Trophoblast cell (in vitro differentiated cells and primary cell): ENCODE results near the gene HEXA.

Experiments used
- DNase-seq, 2 donors: peaks; one replicate each; pipeline ENCODE4 v3.0.0-alpha.2; 2016
- H2AFZ ChIP-seq: 2 replicates; pipeline ENCODE4 v1.6.1; 2013; ENCODE audit warnings: low read length, moderate library complexity, mild to moderate bottlenecking; ENCODE audit not compliant: insufficient read depth, poor library complexity
- H2AK5ac ChIP-seq: 2 replicates; pipeline ENCODE4 v1.6.1; 2013; ENCODE audit warnings: mild to moderate bottlenecking, low read length
- H2BK120ac ChIP-seq: 2 replicates; pipeline ENCODE4 v1.6.1; 2013; ENCODE audit warnings: low read length, mild to moderate bottlenecking, moderate library complexity; ENCODE audit not compliant: insufficient read depth, poor library complexity
- H2BK12ac ChIP-seq: 2 replicates; pipeline ENCODE4 v1.6.1; 2013; ENCODE audit warnings: mild to moderate bottlenecking, low read length, moderate library complexity
- H2BK5ac ChIP-seq: 2 replicates; pipeline ENCODE4 v1.6.1; 2013; ENCODE audit warnings: low read length, low read depth, moderate library complexity, mild to moderate bottlenecking; ENCODE audit not compliant: poor library complexity
- H3K14ac ChIP-seq: 2 replicates; pipeline ENCODE4 v1.6.1; 2013; ENCODE audit warnings: mild to moderate bottlenecking, low read length
- H3K18ac ChIP-seq: 2 replicates; pipeline ENCODE4 v1.6.1; 2013; ENCODE audit warnings: mild to moderate bottlenecking, low read length
- H3K23ac ChIP-seq: 2 replicates; pipeline ENCODE4 v1.6.1; 2013; ENCODE audit warnings: low read length
- H3K27ac ChIP-seq: 2 replicates; pipeline ENCODE4 v1.5.1; 2013; ENCODE audit warnings: low read depth, mild to moderate bottlenecking, inconsistent platforms, low read length, moderate library complexity
- H3K27me3 ChIP-seq: 2 replicates; pipeline ENCODE4 v1.6.1; 2013; ENCODE audit warnings: inconsistent platforms, mild to moderate bottlenecking, low read length, moderate library complexity; ENCODE audit not compliant: insufficient read depth
- H3K36me3 ChIP-seq, 2 experiments: 1 replicate in 1 of 2; 2 replicates in 1 of 2; pipeline ENCODE4 v1.6.1; 2013; ENCODE audit warnings: low read length in 2 of 2, mild to moderate bottlenecking in 2 of 2, moderate library complexity in 1 of 2; ENCODE audit not compliant: insufficient read depth in 2 of 2, control insufficient read depth in 1 of 2
- H3K4ac ChIP-seq: 2 replicates; pipeline ENCODE4 v1.6.1; 2013; ENCODE audit warnings: low read depth, mild to moderate bottlenecking, low read length, moderate library complexity
- H3K4me1 ChIP-seq, 2 experiments: 1 replicate in 1 of 2; 2 replicates in 1 of 2; pipeline ENCODE4 v1.6.1; 2013; ENCODE audit warnings: low read length in 2 of 2, mild to moderate bottlenecking in 2 of 2, moderate library complexity in 1 of 2; ENCODE audit not compliant: insufficient read depth in 2 of 2, control insufficient read depth in 1 of 2
- H3K4me2 ChIP-seq: 2 replicates; pipeline ENCODE4 v1.6.1; 2013; ENCODE audit warnings: inconsistent platforms, mild to moderate bottlenecking, low read length, moderate library complexity
- H3K4me3 ChIP-seq: 2 replicates; pipeline ENCODE4 v1.5.1; 2013; ENCODE audit warnings: mild to moderate bottlenecking, low read depth, low read length, inconsistent platforms
- H3K79me1 ChIP-seq: one replicate; pipeline ENCODE4 v1.6.1; 2013; ENCODE audit warnings: low read length
- H3K79me2 ChIP-seq: 2 replicates; pipeline ENCODE4 v1.6.1; 2013; ENCODE audit warnings: low read length, mild to moderate bottlenecking; ENCODE audit not compliant: control insufficient read depth, insufficient read depth, poor library complexity
- H3K9ac ChIP-seq: 2 replicates; pipeline ENCODE4 v1.6.1; 2013; ENCODE audit warnings: mild to moderate bottlenecking, low read length
- H3K9me3 ChIP-seq: 2 replicates; pipeline ENCODE4 v1.6.1; 2013; ENCODE audit warnings: low read depth, mild to moderate bottlenecking, control low read depth, inconsistent platforms, low read length; ENCODE audit not compliant: insufficient read depth
- H4K12ac ChIP-seq: 2 replicates; pipeline ENCODE4 v1.6.1; 2013; ENCODE audit warnings: low read depth, mild to moderate bottlenecking, low read length, moderate library complexity
- H4K8ac ChIP-seq: 2 replicates; pipeline ENCODE4 v1.6.1; 2013; ENCODE audit warnings: low read depth, mild to moderate bottlenecking, low read length, moderate library complexity
- H4K91ac ChIP-seq: one replicate; pipeline ENCODE4 v1.6.1; 2013; ENCODE audit warnings: low read depth, mild to moderate bottlenecking, low read length, moderate library complexity
- WGBS: extraction: QIAGEN DNeasy Blood & Tissue Kit; methylation state at CpG from one replicate; pipeline ENCODE4 v1.1.7; 2013; ENCODE audit warnings: missing lambda C conversion rate; ENCODE audit not compliant: insufficient read length, insufficient coverage; ENCODE audit errors: extremely low coverage; 5-methylcytosine and 5-hydroxymethylcytosine counted together

Gene HEXA

GRCh38 chr15:72411111-72411510 lies 35.3 kb upstream of the HEXA start:
- no CpG with 5 or more reads among the region's 5 CpGs for WGBS
- Histone ChIP-seq H3K18ac (no peak overlapping the region), H2BK12ac (no peak overlapping the region), H2BK120ac (no peak overlapping the region), H3K4me3 (no peak overlapping the region), H3K9ac (no peak overlapping the region), H3K79me1 (no peaks in the 10 kb centered on the region), H3K23ac (no peak overlapping the region), H3K4ac (no peak overlapping the region), H3K4me1 (no peaks in the 10 kb centered on the region), H3K9me3 (peaks cover 2% of the 10 kb centered on the region), H3K27ac (no peak overlapping the region), H4K12ac (no peak overlapping the region), H4K91ac (no peak overlapping the region), H3K14ac (no peak overlapping the region), H3K27me3 (no peaks in the 10 kb centered on the region), H4K8ac (no peak overlapping the region), H3K4me2 (no peak overlapping the region), H3K79me2 (no peaks in the 10 kb centered on the region), H2BK5ac (no peak overlapping the region), H2AK5ac (no peak overlapping the region), H3K36me3 (no peaks in the 10 kb centered on the region), H2AFZ (no peak overlapping the region)
- peak; percentile 13 to 74 for DNase-seq

GRCh38 chr15:72406936-72407335 lies 31.1 kb upstream of the HEXA start:
- Histone ChIP-seq H2BK120ac (no peak overlapping the region), H3K4ac (no peak overlapping the region), H3K79me1 (no peaks in the 10 kb centered on the region), H3K27me3 (no peaks in the 10 kb centered on the region), H3K4me3 (no peak overlapping the region), H3K18ac (no peak overlapping the region), H4K12ac (no peak overlapping the region), H3K9ac (no peak overlapping the region), H4K91ac (no peak overlapping the region), H3K79me2 (no peaks in the 10 kb centered on the region), H2AK5ac (no peak overlapping the region), H3K4me1 (no peaks in the 10 kb centered on the region), H3K36me3 (no peaks in the 10 kb centered on the region), H4K8ac (no peak overlapping the region), H3K27ac (no peak overlapping the region), H3K14ac (no peak overlapping the region), H3K23ac (no peak overlapping the region), H2BK12ac (no peak overlapping the region), H3K9me3 (peaks cover 2% of the 10 kb centered on the region), H2BK5ac (no peak overlapping the region), H3K4me2 (no peak overlapping the region), H2AFZ (no peak overlapping the region)
- no CpG with 5 or more reads among the region's 3 CpGs for WGBS
- DNase-seq, result peak; percentile 69 to 90

- Histone ChIP-seq H3K9me3 (peaks cover 2% of the 10 kb centered on the region), H2AK5ac (no peak overlapping the region), H3K27ac (no peak overlapping the region), H3K23ac (no peak overlapping the region), H2AFZ (no peak overlapping the region), H3K27me3 (no peaks in the 10 kb centered on the region), H3K36me3 (no peaks in the 10 kb centered on the region), H4K12ac (no peak overlapping the region), H3K4me2 (no peak overlapping the region), H2BK120ac (no peak overlapping the region), H4K8ac (no peak overlapping the region), H3K9ac (no peak overlapping the region), H3K4ac (no peak overlapping the region), H3K4me3 (no peak overlapping the region), H3K79me1 (no peaks in the 10 kb centered on the region), H2BK12ac (no peak overlapping the region), H3K4me1 (no peaks in the 10 kb centered on the region), H3K79me2 (no peaks in the 10 kb centered on the region), H2BK5ac (no peak overlapping the region), H3K14ac (no peak overlapping the region), H3K18ac (no peak overlapping the region), H4K91ac (no peak overlapping the region)
- DNase-seq, result no peak
These were observed 29.0 kb upstream of the HEXA start for GRCh38 chr15:72404841-72405240.

GRCh38 chr15:72404356-72404755 lies 28.5 kb upstream of the HEXA start:
- WGBS, result no CpG with 5 or more reads among the region's 3 CpGs
- H3K27me3 ChIP-seq, result no peaks in the 10 kb centered on the region
- no peak overlapping the region for H3K23ac ChIP-seq
- H3K27ac ChIP-seq, result no peak overlapping the region
- no peak overlapping the region for H3K4me2 ChIP-seq
- H2BK12ac ChIP-seq, result no peak overlapping the region
- no peak overlapping the region for H3K4me3 ChIP-seq
- no peak overlapping the region for H2AFZ ChIP-seq
- H3K4ac ChIP-seq, result no peak overlapping the region
- no peak overlapping the region for H3K18ac ChIP-seq
- H4K12ac ChIP-seq, result no peak overlapping the region
- no peak overlapping the region for H3K14ac ChIP-seq
- H3K36me3 ChIP-seq, result no peaks in the 10 kb centered on the region
- H4K91ac ChIP-seq, result no peak overlapping the region
- no peaks in the 10 kb centered on the region for H3K4me1 ChIP-seq
- H3K9me3 ChIP-seq, result peaks cover 2% of the 10 kb centered on the region
- H2BK5ac ChIP-seq, result no peak overlapping the region
- H2BK120ac ChIP-seq, result no peak overlapping the region
- no peaks in the 10 kb centered on the region for H3K79me2 ChIP-seq
- no peaks in the 10 kb centered on the region for H3K79me1 ChIP-seq
- H3K9ac ChIP-seq, result no peak overlapping the region
- no peak overlapping the region for H2AK5ac ChIP-seq
- H4K8ac ChIP-seq, result no peak overlapping the region
- DNase-seq, result no peak
